Stomach (tissue), 4 donors: ENCODE results near the gene SMAP2.

Experiments used
- EP300 ChIP-seq: sonication (generic); formaldehyde crosslinking; IDR thresholded peaks from one replicate; pipeline ENCODE4 v1.6.1; 2017; ENCODE audit warnings: antibody characterized with exemption
- POLR2A ChIP-seq, 4 donors: fragments of 450-650 bp; IDR thresholded peaks; one replicate each; pipeline ENCODE4 v1.6.1; 2016; ENCODE audit warnings: antibody characterized with exemption in 4 of 4, control low read depth in 2 of 4, mild to moderate bottlenecking in 1 of 4, moderate library complexity in 1 of 4
- TF ChIP-seq, protein P1 (sequence below), 7 experiments: fragments of 450-650 bp in 4 of 7; fragments of 200-600 bp in 3 of 7; sonication (generic) in 3 of 7; IDR thresholded peaks; one replicate each; pipeline ENCODE4 v1.5.1; 2016 to 2019; ENCODE audit warnings: antibody characterized with exemption in 7 of 7, control low read depth in 2 of 7, mild to moderate bottlenecking in 1 of 7

DNA sequence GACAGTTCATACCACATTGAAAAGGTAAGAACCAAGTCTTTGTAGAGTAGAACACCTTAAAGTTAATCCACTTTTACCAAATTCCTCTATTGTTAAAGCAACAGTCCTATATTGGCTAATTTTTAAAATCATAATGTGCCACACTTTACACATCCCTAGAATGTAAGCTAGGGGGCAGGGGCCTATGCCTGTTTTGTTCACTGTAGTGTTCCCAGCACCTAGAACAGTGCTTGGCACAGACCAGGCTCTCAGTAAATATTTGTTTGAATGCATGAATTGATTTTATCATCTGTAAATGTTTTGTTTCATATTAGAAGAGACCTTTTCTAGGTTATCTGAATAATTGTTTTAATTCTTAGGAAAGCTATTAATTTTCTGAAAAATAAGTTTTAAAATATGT lies 9.1 kb downstream of the SMAP2 start:
- TF ChIP-seq, protein P1, sequence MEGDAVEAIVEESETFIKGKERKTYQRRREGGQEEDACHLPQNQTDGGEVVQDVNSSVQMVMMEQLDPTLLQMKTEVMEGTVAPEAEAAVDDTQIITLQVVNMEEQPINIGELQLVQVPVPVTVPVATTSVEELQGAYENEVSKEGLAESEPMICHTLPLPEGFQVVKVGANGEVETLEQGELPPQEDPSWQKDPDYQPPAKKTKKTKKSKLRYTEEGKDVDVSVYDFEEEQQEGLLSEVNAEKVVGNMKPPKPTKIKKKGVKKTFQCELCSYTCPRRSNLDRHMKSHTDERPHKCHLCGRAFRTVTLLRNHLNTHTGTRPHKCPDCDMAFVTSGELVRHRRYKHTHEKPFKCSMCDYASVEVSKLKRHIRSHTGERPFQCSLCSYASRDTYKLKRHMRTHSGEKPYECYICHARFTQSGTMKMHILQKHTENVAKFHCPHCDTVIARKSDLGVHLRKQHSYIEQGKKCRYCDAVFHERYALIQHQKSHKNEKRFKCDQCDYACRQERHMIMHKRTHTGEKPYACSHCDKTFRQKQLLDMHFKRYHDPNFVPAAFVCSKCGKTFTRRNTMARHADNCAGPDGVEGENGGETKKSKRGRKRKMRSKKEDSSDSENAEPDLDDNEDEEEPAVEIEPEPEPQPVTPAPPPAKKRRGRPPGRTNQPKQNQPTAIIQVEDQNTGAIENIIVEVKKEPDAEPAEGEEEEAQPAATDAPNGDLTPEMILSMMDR (IDR thresholded peaks at IDR 0.05) = peak in 1 of 7 experiments; percentile 17
- TF ChIP-seq EP300 = no peak
- TF ChIP-seq POLR2A (IDR thresholded peaks at IDR 0.05) = no peak
